K562 (cell line): ENCODE measurements around the gene UGT3A2. TPM values are rescaled to one million over a fixed set of nuclear protein-coding genes. Genes with fewer than 3 reads are reported as not detected.

Experiments used
- ATAC-seq: fragments of 200-7000 bp; cut with Tn5 transposase; 3 replicates; pipeline ENCODE4 v1.9.1; 2020; ENCODE audit warnings: moderate library complexity
- BruUV-seq: library from RNA; stranded (reverse); fragments of 400-500 nt; replicated peaks from 2 replicates; lab custom pipeline; 2021; lab: Mats Ljungman, UMichigan
- CTCF ChIA-PET: fragments of 300-600 bp; formaldehyde crosslinking; extraction: SDS; loops from one replicate; lab custom pipeline; 2021; ENCODE audit warnings: low intra/inter-chr PET ratio; lab: Yijun Ruan, JAX
- POLR2A ChIA-PET: fragments of 300-600, 350-650 bp; sonication (Branson Sonifier 250); formaldehyde crosslinking; extraction: SDS; loops from one replicate; lab custom pipeline; 2021; ENCODE audit warnings: antibody characterized with exemption, inconsistent platforms; lab: Yijun Ruan, JAX
- DNase-seq, 4 experiments: peaks; one replicate each; pipeline versions ENCODE4 v3.0.0 to v3.0.0-alpha.2; 2011 to 2018; ENCODE audit warnings: low spot score in 3 of 4, mixed read lengths in 3 of 4; ENCODE audit errors: extremely low read depth in 1 of 4
- FAIRE-seq: peaks from 2 replicates; lab custom pipeline; 2011; peaks lifted over from hg19 to GRCh38; lab: Jason Lieb, UNC
- H2AFZ ChIP-seq: 2 replicates; pipeline ENCODE4 v1.6.0; 2011; ENCODE audit warnings: low read depth, low read length, control low read depth, inconsistent platforms
- H3K27ac ChIP-seq: fragments of 200-600 bp; 3 replicates; pipeline ENCODE4 v1.8.0; 2011; ENCODE audit warnings: low read depth, mild to moderate bottlenecking, control low read depth, inconsistent platforms, low read length, moderate library complexity, mixed read lengths; ENCODE audit errors: extremely low read depth
- H3K27me3 ChIP-seq, 2 experiments: fragments of 300-600 bp in 1 of 2; 2 replicates in 1 of 2; 3 replicates in 1 of 2; pipeline versions ENCODE4 v1.6.0 to v1.8.0; 2011; ENCODE audit warnings: inconsistent platforms in 2 of 2, low read length in 2 of 2, mild to moderate bottlenecking in 1 of 2, mixed read lengths in 1 of 2, moderate library complexity in 1 of 2; ENCODE audit not compliant: control insufficient read depth in 2 of 2, insufficient read depth in 2 of 2
- H3K36me3 ChIP-seq: fragments of 300-600 bp; 3 replicates; pipeline ENCODE4 v1.8.0; 2011; ENCODE audit warnings: mild to moderate bottlenecking, low read length, inconsistent platforms; ENCODE audit not compliant: control insufficient read depth, insufficient read depth
- H3K4me1 ChIP-seq, 2 experiments: fragments of 200-600 bp in 1 of 2; replicated peaks in 1 of 2; 2 replicates in 1 of 2; 3 replicates in 1 of 2; pipeline versions ENCODE4 v1.5.1 to v1.8.0; 2011; ENCODE audit warnings: inconsistent platforms in 2 of 2, low read length in 2 of 2, mild to moderate bottlenecking in 1 of 2, mixed read lengths in 1 of 2, moderate library complexity in 1 of 2; ENCODE audit not compliant: control insufficient read depth in 2 of 2, insufficient read depth in 2 of 2
- H3K4me2 ChIP-seq: 2 replicates; pipeline ENCODE4 v1.6.1; 2011; ENCODE audit warnings: low read length, control low read depth, inconsistent platforms, mixed read lengths; ENCODE audit not compliant: insufficient read depth
- H3K4me3 ChIP-seq: fragments of 200-600 bp; sonication (generic), shearing (Covaris generic); 2 replicates; pipeline ENCODE4 v1.5.1; 2016; ENCODE audit warnings: control low read depth, inconsistent platforms
- H3K79me2 ChIP-seq: fragments of 200-600 bp; 3 replicates; pipeline ENCODE4 v1.8.0; 2011; ENCODE audit warnings: low read length, inconsistent platforms; ENCODE audit not compliant: control insufficient read depth, insufficient read depth
- H3K9ac ChIP-seq, 2 experiments: 2 replicates each; pipeline versions ENCODE4 v1.6.0 to v1.6.1; 2011; ENCODE audit warnings: low read depth in 2 of 2, low read length in 2 of 2, control low read depth in 1 of 2, inconsistent platforms in 1 of 2, mild to moderate bottlenecking in 1 of 2, mixed read lengths in 1 of 2; ENCODE audit not compliant: insufficient read depth in 1 of 2
- H3K9me1 ChIP-seq: one replicate; pipeline ENCODE4 v1.6.0; 2011; ENCODE audit warnings: inconsistent platforms, mild to moderate bottlenecking, low read length, moderate library complexity; ENCODE audit not compliant: control insufficient read depth, insufficient read depth
- H3K9me3 ChIP-seq: replicated peaks from 2 replicates; pipeline ENCODE4 v1.5.1; 2011; ENCODE audit warnings: low read depth, low read length, inconsistent platforms; ENCODE audit not compliant: control insufficient read depth, insufficient read depth
- H4K20me1 ChIP-seq: replicated peaks from 2 replicates; pipeline ENCODE4 v1.6.1; 2011; ENCODE audit warnings: low read length, inconsistent platforms, mixed read lengths; ENCODE audit not compliant: control insufficient read depth, insufficient read depth
- SMARCA5 ChIP-seq: fragments of 450-650 bp; IDR thresholded peaks from 2 replicates; pipeline ENCODE4 v1.6.1; 2016
- SP2 ChIP-seq: IDR thresholded peaks from 2 replicates; pipeline ENCODE4 v1.6.1; 2011; ENCODE audit warnings: mild to moderate bottlenecking, low read depth, low read length, moderate library complexity; ENCODE audit not compliant: poor library complexity, severe bottlenecking; ENCODE audit errors: extremely low read depth
- TEAD2 ChIP-seq: fragments of 450-650 bp; IDR thresholded peaks from 2 replicates; pipeline ENCODE4 v1.6.1; 2016; ENCODE audit warnings: missing genetic modification characterization, control low read depth, missing compliant biosample characterization
- ZNF143 ChIP-seq: sonication (generic); formaldehyde crosslinking; IDR thresholded peaks from 2 replicates; pipeline ENCODE4 v1.9.0; 2022; ENCODE audit warnings: mild to moderate bottlenecking, missing genetic modification reagents
- WGBS: fragments of 100-300 bp; shearing (Covaris generic); methylation state at CpG from one replicate; pipeline ENCODE4 v1.1.6; 2016; ENCODE audit warnings: low coverage, mixed read lengths; ENCODE audit not compliant: insufficient coverage; ENCODE audit errors: missing lambda C conversion rate; 5-methylcytosine and 5-hydroxymethylcytosine counted together
- in situ Hi-C: fragments of 300-500 bp; cut with MboI; formaldehyde crosslinking; loops from 4 replicates; pipeline ENCODE4 v1.15.0; 2018; ENCODE audit warnings: inconsistent platforms, mixed read lengths
- intact Hi-C: fragments of 100-400 bp; cut with micrococcal nuclease; formaldehyde crosslinking; loops from 2 replicates; pipeline ENCODE4 v1.14.2; 2022
- polyA plus RNA-seq, 8 experiments: library from polyadenylated mRNA; depleted of rRNA in 4 of 8; stranded (reverse) in 5 of 8; unstranded in 3 of 8; fragments of >200 nt; fragmentation: Nextera tagmentation in 2 of 8; fragmentation: Illumina TruSeq in 1 of 8; extraction: Ambion mirVana in 2 of 8; extraction: Trizol in 1 of 8; gene quantifications; 2 replicates each; pipeline versions ENCODE4 v1.2.1 to v1.2.3, GENCODE V29; 2011 to 2014; ENCODE audit warnings: inconsistent platforms in 1 of 8, missing spikeins in 1 of 8
- total RNA-seq, 7 experiments: library from RNA; depleted of rRNA in 6 of 7; stranded (reverse); fragments of >200 nt in 6 of 7; fragmentation: Illumina TruSeq in 2 of 7; extraction: Trizol in 2 of 7; gene quantifications; 2 replicates each; pipeline versions ENCODE4 v1.2.1 to v1.2.3, GENCODE V29; 2011 to 2021; ENCODE audit warnings: low replicate concordance in 1 of 7
- TF ChIP-seq, protein P1 (sequence below): sonication (generic); formaldehyde crosslinking; IDR thresholded peaks from 2 replicates; pipeline ENCODE4 v1.9.0; 2022; ENCODE audit warnings: mild to moderate bottlenecking, missing genetic modification reagents

The UGT3A2 gene
- total and polyA plus RNA-seq, 9 of the 15 experiments (the other 6 are each of a cell fraction or from before 2014, with no cell fraction given), result not detected

DNA sequence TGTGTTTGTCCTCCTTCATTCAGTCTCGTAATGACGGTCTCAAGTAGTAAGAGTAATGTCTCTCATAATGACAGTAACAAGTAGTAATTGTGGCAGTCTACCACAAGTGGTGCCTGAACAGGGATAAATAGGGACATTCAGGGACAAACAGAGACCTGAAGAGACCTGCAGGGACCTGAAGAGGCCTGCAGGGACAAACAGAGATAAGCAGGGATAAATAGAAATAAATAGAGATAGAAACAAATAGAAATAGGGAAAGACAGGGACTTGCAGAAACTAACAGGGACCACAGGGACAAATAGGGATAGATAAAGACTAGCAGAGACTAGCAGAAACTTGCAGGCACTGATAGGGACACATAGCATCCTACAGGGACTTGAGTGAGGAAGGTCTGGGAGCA is 7.9 kb downstream of the UGT3A2 start (continued):
- TF ChIP-seq ZNF143, result no peak
- TF ChIP-seq SMARCA5, result no peak
- TF ChIP-seq, protein P1, sequence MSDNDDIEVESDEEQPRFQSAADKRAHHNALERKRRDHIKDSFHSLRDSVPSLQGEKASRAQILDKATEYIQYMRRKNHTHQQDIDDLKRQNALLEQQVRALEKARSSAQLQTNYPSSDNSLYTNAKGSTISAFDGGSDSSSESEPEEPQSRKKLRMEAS (CRISPR knock-in tag), result no peak

DNA sequence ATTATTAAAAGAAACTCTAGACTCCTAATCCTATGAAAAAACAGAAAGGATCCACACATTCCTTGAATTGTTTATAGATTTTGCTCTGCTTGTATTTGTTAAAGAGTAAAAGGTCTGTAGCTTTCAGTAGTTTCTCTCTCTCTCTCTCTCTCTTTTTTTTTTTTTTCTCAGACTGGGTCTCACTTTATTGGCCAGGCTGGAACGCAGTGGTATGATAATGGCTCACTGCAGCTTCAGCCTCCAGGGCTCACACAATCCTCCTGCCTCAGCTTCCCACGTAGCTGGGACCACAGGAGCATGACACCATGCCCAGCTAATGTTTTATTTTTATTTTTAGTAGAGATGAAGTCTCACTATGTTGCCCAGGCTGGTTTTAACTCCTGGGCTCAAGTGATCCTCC is 9.3 kb downstream of the UGT3A2 start:
- CTCF ChIA-PET, result no interaction called here
- ATAC-seq (no peak), FAIRE-seq (no peak), DNase-seq (no peak)
- no TSS peak for BruUV-seq
- 0% methylated on average over 2 of the region's 2 CpGs for WGBS
- no peak overlapping the region for H3K4me3 ChIP-seq
- H3K79me2 ChIP-seq, result no peaks in the 10 kb centered on the region
- H3K9ac ChIP-seq, result no peak overlapping the region
- no peak overlapping the region for H3K4me2 ChIP-seq
- H3K9me1 ChIP-seq, result no peaks in the 10 kb centered on the region
- intact Hi-C loops, result no loop called here
- no peaks in the 10 kb centered on the region for H3K9me3 ChIP-seq
- H2AFZ ChIP-seq, result no peak overlapping the region
- peaks cover 0 to 5% of the 10 kb centered on the region in 2 experiments; a peak in 2 of 5 replicates for H3K27me3 ChIP-seq
- H3K4me1 ChIP-seq, result no peaks in the 10 kb centered on the region
- in situ Hi-C loops, result no loop called here
- no peaks in the 10 kb centered on the region for H4K20me1 ChIP-seq
- POLR2A ChIA-PET, result no interaction called here
- no peaks in the 10 kb centered on the region for H3K36me3 ChIP-seq
- TF ChIP-seq TEAD2 (tag), result no peak
- no peak for TF ChIP-seq SP2
- TF ChIP-seq, all 486 proteins: peak for 0
- no peak overlapping the region for H3K27ac ChIP-seq
